CD4-positive, alpha-beta T cell treated with Interleukin-17A for 4 hours (primary cell): ENCODE measurements around the gene SLC5A2.
"Not testable (repeated sequence)": the region's sequence is repeated elsewhere in the genome, so short reads cannot be mapped to it uniquely, and the experiment has no call there.

Experiments used
- DNase-seq: peaks from one replicate; pipeline ENCODE4 v3.0.0-alpha.2; 2020; ENCODE audit warnings: mixed read lengths

SLC5A2 gene

GRCh38 chr16:31499928-31500327, 17.0 kb downstream of the SLC5A2 start:
- no peak for DNase-seq

- DNase-seq: no peak
Observed at GRCh38 chr16:31501226-31501965, 18.5 kb downstream of the SLC5A2 start.

GRCh38 chr16:31501966-31502348, 19.0 kb downstream of the SLC5A2 start:
- no peak for DNase-seq

GRCh38 chr16:31502981-31503380, 20.1 kb downstream of the SLC5A2 start:
- no peak for DNase-seq

- not testable (repeated sequence) for DNase-seq
Observed at GRCh38 chr16:31503555-31503954, 20.6 kb downstream of the SLC5A2 start.

- DNase-seq: no peak
Observed at GRCh38 chr16:31504159-31504558, 21.2 kb downstream of the SLC5A2 start.

GRCh38 chr16:31505483-31505882, 22.6 kb downstream of the SLC5A2 start:
- DNase-seq: no peak

GRCh38 chr16:31507617-31507928, 24.6 kb downstream of the SLC5A2 start:
- DNase-seq: no peak

GRCh38 chr16:31507929-31508705, 25.2 kb downstream of the SLC5A2 start, which contains the start of gene RUSF1:
Gene RUSF1, minus strand, starts transcription at chr16:31508391. Its CDS starts 18 bp downstream, at chr16:31508373.
- DNase-seq: peak; percentile 89

GRCh38 chr16:31508706-31509195, 25.8 kb downstream of the SLC5A2 start:
- DNase-seq: no peak

GRCh38 chr16:31513126-31513525, 30.2 kb downstream of the SLC5A2 start:
- DNase-seq: no peak

GRCh38 chr16:31513884-31514283, 31.0 kb downstream of the SLC5A2 start:
- no peak for DNase-seq

GRCh38 chr16:31517800-31518402, 35.0 kb downstream of the SLC5A2 start:
- DNase-seq: no peak

- no peak for DNase-seq
Observed at GRCh38 chr16:31519759-31520431, 37.0 kb downstream of the SLC5A2 start.

GRCh38 chr16:31521368-31521767, 38.4 kb downstream of the SLC5A2 start:
- DNase-seq: no peak

- DNase-seq: no peak
Observed at GRCh38 chr16:31522071-31522470, 39.1 kb downstream of the SLC5A2 start.

GRCh38 chr16:31523768-31524167, 40.8 kb downstream of the SLC5A2 start:
- not testable (repeated sequence) for DNase-seq

GRCh38 chr16:31525113-31525512, 42.2 kb downstream of the SLC5A2 start:
- no peak for DNase-seq

- DNase-seq: no peak
Observed at GRCh38 chr16:31527734-31528274, 44.9 kb downstream of the SLC5A2 start, which contains the start of gene AHSP. Gene AHSP, plus strand, starts transcription at chr16:31527900. Its CDS starts 240 bp downstream, at chr16:31528140.

GRCh38 chr16:31528523-31529107, 45.7 kb downstream of the SLC5A2 start:
- DNase-seq: no peak

- peak; percentile 25 for DNase-seq
Observed at GRCh38 chr16:31529108-31529936, 46.4 kb downstream of the SLC5A2 start.
